GM23338 (cell line): ENCODE measurements around the gene DRGX. TPM values are rescaled to one million over a fixed set of nuclear protein-coding genes. Genes with fewer than 3 reads are reported as not detected.
A peak's percentile ranks its signal among the peaks of the same experiment; 100 is the strongest.

ENCODE experiments used
- ATAC-seq: fragments of 200-7000 bp; cut with Tn5 transposase; 3 replicates; pipeline ENCODE4 v1.9.1; 2020
- DNase-seq: peaks from one replicate; pipeline ENCODE4 v3.0.0-alpha.2; 2015; ENCODE audit warnings: low spot score
- H2AFZ ChIP-seq: fragments of 200-600 bp; sonication (generic); 2 replicates; pipeline ENCODE4 v1.8.0; 2016; ENCODE audit warnings: antibody characterized with exemption, mild to moderate bottlenecking, moderate library complexity
- H3F3A ChIP-seq: fragments of 200-600 bp; sonication (generic); replicated peaks from 2 replicates; pipeline ENCODE4 v1.8.0; 2017; ENCODE audit warnings: antibody characterized with exemption, mixed run types, low read depth
- H3K27ac ChIP-seq: fragments of 200-600 bp; sonication (generic); 2 replicates; pipeline ENCODE4 v1.6.1; 2016; ENCODE audit warnings: low read depth
- H3K27me3 ChIP-seq: fragments of 200-600 bp; sonication (generic); 2 replicates; pipeline ENCODE4 v1.8.0; 2016; ENCODE audit warnings: mild to moderate bottlenecking, mixed run types, moderate library complexity; ENCODE audit not compliant: insufficient read depth
- H3K36me3 ChIP-seq: fragments of 200-600 bp; sonication (generic); 2 replicates; pipeline ENCODE4 v1.8.0; 2016; ENCODE audit warnings: mild to moderate bottlenecking; ENCODE audit not compliant: insufficient read depth
- H3K4me1 ChIP-seq: fragments of 200-600 bp; sonication (generic); 2 replicates; pipeline ENCODE4 v1.8.0; 2016; ENCODE audit warnings: mild to moderate bottlenecking, moderate library complexity; ENCODE audit not compliant: insufficient read depth
- H3K4me2 ChIP-seq: fragments of 200-600 bp; sonication (generic); 2 replicates; pipeline ENCODE4 v1.7.1; 2017; ENCODE audit warnings: mixed run types
- H3K4me3 ChIP-seq: fragments of 200-600 bp; sonication (generic); 2 replicates; pipeline ENCODE4 v1.6.1; 2016; ENCODE audit warnings: mixed run types
- H3K79me2 ChIP-seq: fragments of 200-600 bp; sonication (generic); replicated peaks from 2 replicates; pipeline ENCODE4 v1.8.0; 2017; ENCODE audit warnings: mild to moderate bottlenecking; ENCODE audit not compliant: insufficient read depth
- H3K9me2 ChIP-seq: fragments of 200-600 bp; sonication (generic); 2 replicates; pipeline ENCODE4 v1.8.0; 2017; ENCODE audit not compliant: insufficient read depth
- H4K20me1 ChIP-seq: fragments of 200-600 bp; sonication (generic); replicated peaks from 2 replicates; pipeline ENCODE4 v1.8.0; 2017; ENCODE audit warnings: mild to moderate bottlenecking; ENCODE audit not compliant: insufficient read depth
- H3K27ac Mint-ChIP-seq: 2 replicates; pipeline ENCODE4 v1.8.0; 2020; ENCODE audit warnings: inconsistent platforms, mild to moderate bottlenecking, moderate library complexity, mixed read lengths
- H3K27me3 Mint-ChIP-seq: 3 replicates; pipeline ENCODE4 v1.8.0; 2022; ENCODE audit warnings: low read depth, mild to moderate bottlenecking, moderate library complexity, mixed read lengths, inconsistent platforms; ENCODE audit not compliant: insufficient read depth, poor library complexity
- H3K36me3 Mint-ChIP-seq: 3 replicates; pipeline ENCODE4 v1.8.0; 2021; ENCODE audit warnings: low read depth, mild to moderate bottlenecking, inconsistent platforms, moderate library complexity, mixed read lengths
- H3K4me1 Mint-ChIP-seq: 3 replicates; pipeline ENCODE4 v1.8.0; 2020; ENCODE audit warnings: mild to moderate bottlenecking, inconsistent platforms, mixed read lengths
- H3K4me3 Mint-ChIP-seq: 3 replicates; pipeline ENCODE4 v1.8.0; 2021; ENCODE audit warnings: moderate library complexity, mild to moderate bottlenecking, inconsistent platforms, mixed read lengths
- H3K9me3 Mint-ChIP-seq: 3 replicates; pipeline ENCODE4 v1.8.0; 2020; ENCODE audit warnings: moderate library complexity, mild to moderate bottlenecking, inconsistent platforms, mixed read lengths
- CREB1 ChIP-seq: fragments of 250-450 bp; sonication (Bioruptor Pico); IDR thresholded peaks from 2 replicates; pipeline ENCODE4 v1.5.0; 2020; ENCODE audit warnings: low read depth, mild to moderate bottlenecking, moderate library complexity
- EZH2 ChIP-seq: fragments of 200-600 bp; sonication (generic); IDR thresholded peaks from one replicate; pipeline ENCODE4 v1.8.0; 2017; ENCODE audit warnings: antibody characterized with exemption, mild to moderate bottlenecking, low read depth; ENCODE audit not compliant: unreplicated experiment
- EZH2phosphoT487 ChIP-seq: fragments of 200-600 bp; sonication (generic); IDR thresholded peaks from one replicate; pipeline ENCODE4 v1.8.1; 2018; ENCODE audit warnings: antibody characterized with exemption; ENCODE audit not compliant: unreplicated experiment
- JUNB ChIP-seq: IDR thresholded peaks from one replicate; pipeline ENCODE4 v1.6.1; 2016; ENCODE audit warnings: antibody characterized with exemption; ENCODE audit not compliant: unreplicated experiment
- STAT1 ChIP-seq: IDR thresholded peaks from one replicate; pipeline ENCODE4 v1.6.1; 2016; ENCODE audit warnings: antibody characterized with exemption; ENCODE audit not compliant: unreplicated experiment
- polyA plus RNA-seq: library from polyadenylated mRNA; unstranded; fragments of >200 nt; fragmentation: Nextera tagmentation; extraction: Ambion mirVana; gene quantifications from 2 replicates; pipeline ENCODE4 v1.2.1, GENCODE V29; 2016
- total RNA-seq: library from RNA; depleted of rRNA; stranded (reverse); fragments of >200 nt; shearing (Covaris generic); gene quantifications from 2 replicates; pipeline ENCODE4 v1.2.3, GENCODE V29; 2014
- TF ChIP-seq, protein P1 (sequence below), 2 experiments: fragments of 200-600 bp in 1 of 2; sonication (generic) in 1 of 2; conservative IDR thresholded peaks; 2 replicates each; pipeline versions ENCODE4 v1.5.1 to v1.6.1; 2016 to 2017; ENCODE audit warnings: antibody characterized with exemption in 2 of 2, low read depth in 2 of 2, mild to moderate bottlenecking in 2 of 2, moderate library complexity in 1 of 2
- TF ChIP-seq, protein P2 (sequence below): IDR thresholded peaks from one replicate; pipeline ENCODE4 v1.6.1; 2018; ENCODE audit warnings: antibody characterized with exemption; ENCODE audit not compliant: unreplicated experiment
- TF ChIP-seq, protein P3 (sequence below): IDR thresholded peaks from 2 replicates; pipeline ENCODE4 v1.6.1; 2016; ENCODE audit warnings: antibody characterized with exemption

The DRGX gene
- total and polyA plus RNA-seq, 2 experiments from 2014 or later, result not detected

DNA sequence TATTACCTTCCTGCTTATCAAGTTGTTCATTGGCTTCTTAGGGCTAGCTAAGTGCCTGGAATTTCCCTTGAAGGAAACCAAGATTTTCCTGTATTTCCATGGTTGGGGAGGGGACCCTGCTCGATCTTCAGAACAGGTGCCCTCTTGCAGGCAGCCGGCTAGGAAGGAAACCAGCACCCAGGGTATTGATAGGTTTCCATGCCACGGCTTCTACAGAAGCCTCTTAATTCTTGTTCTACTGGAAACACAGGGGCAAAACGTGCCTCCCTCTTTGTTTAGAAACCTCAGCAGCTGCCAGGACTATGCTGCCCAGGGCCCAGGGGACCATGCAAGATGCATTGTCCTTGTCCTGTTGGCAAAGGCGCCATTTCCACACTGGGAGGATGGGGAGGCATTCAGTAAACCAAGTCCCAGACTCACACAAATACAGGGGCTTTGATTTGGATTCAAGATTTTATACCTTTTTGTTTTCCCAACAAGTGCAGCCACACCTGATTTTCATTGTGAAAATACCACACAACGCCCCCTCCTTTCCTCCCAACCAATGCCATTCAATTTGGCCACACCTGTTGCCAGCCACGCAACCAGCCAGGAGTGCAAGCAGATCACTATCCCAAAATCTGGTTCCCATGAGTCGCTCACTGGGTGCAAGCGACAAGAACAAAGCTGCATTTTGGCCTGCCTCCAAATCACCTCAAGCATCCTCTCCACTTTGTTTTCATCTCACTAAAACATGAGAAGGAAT is 67.3 kb downstream of the DRGX start:
- ATAC-seq (no peak), DNase-seq (no peak)
- Mint-ChIP-seq H3K9me3 (no peaks in the 10 kb centered on the region; the same call in 2 of the 3 replicates), H3K27ac (no peak overlapping the region), H3K4me3 (no peak overlapping the region), H3K27me3 (peaks cover 11% of the 10 kb centered on the region), H3K36me3 (no peaks in the 10 kb centered on the region), H3K4me1 (peaks cover 7% of the 10 kb centered on the region)
- Histone ChIP-seq H3F3A (no peaks in the 10 kb centered on the region), H3K9me2 (no peaks in the 10 kb centered on the region), H3K79me2 (no peaks in the 10 kb centered on the region), H3K4me3 (no peak overlapping the region), H3K27me3 (no peaks in the 10 kb centered on the region), H2AFZ (peak overlapping the region; percentile 74; the same call in 1 of the 2 replicates), H3K27ac (no peak overlapping the region), H3K36me3 (no peaks in the 10 kb centered on the region), H4K20me1 (no peaks in the 10 kb centered on the region), H3K4me1 (no peaks in the 10 kb centered on the region), H3K4me2 (no peak overlapping the region)
- TF ChIP-seq, protein P1, sequence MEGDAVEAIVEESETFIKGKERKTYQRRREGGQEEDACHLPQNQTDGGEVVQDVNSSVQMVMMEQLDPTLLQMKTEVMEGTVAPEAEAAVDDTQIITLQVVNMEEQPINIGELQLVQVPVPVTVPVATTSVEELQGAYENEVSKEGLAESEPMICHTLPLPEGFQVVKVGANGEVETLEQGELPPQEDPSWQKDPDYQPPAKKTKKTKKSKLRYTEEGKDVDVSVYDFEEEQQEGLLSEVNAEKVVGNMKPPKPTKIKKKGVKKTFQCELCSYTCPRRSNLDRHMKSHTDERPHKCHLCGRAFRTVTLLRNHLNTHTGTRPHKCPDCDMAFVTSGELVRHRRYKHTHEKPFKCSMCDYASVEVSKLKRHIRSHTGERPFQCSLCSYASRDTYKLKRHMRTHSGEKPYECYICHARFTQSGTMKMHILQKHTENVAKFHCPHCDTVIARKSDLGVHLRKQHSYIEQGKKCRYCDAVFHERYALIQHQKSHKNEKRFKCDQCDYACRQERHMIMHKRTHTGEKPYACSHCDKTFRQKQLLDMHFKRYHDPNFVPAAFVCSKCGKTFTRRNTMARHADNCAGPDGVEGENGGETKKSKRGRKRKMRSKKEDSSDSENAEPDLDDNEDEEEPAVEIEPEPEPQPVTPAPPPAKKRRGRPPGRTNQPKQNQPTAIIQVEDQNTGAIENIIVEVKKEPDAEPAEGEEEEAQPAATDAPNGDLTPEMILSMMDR (conservative IDR thresholded peaks at IDR 0.05; ENCODE audit: low read depth in 2 of 2), result no peak
- no peak for TF ChIP-seq CREB1
- TF ChIP-seq, protein P2, sequence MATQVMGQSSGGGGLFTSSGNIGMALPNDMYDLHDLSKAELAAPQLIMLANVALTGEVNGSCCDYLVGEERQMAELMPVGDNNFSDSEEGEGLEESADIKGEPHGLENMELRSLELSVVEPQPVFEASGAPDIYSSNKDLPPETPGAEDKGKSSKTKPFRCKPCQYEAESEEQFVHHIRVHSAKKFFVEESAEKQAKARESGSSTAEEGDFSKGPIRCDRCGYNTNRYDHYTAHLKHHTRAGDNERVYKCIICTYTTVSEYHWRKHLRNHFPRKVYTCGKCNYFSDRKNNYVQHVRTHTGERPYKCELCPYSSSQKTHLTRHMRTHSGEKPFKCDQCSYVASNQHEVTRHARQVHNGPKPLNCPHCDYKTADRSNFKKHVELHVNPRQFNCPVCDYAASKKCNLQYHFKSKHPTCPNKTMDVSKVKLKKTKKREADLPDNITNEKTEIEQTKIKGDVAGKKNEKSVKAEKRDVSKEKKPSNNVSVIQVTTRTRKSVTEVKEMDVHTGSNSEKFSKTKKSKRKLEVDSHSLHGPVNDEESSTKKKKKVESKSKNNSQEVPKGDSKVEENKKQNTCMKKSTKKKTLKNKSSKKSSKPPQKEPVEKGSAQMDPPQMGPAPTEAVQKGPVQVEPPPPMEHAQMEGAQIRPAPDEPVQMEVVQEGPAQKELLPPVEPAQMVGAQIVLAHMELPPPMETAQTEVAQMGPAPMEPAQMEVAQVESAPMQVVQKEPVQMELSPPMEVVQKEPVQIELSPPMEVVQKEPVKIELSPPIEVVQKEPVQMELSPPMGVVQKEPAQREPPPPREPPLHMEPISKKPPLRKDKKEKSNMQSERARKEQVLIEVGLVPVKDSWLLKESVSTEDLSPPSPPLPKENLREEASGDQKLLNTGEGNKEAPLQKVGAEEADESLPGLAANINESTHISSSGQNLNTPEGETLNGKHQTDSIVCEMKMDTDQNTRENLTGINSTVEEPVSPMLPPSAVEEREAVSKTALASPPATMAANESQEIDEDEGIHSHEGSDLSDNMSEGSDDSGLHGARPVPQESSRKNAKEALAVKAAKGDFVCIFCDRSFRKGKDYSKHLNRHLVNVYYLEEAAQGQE, result no peak
- TF ChIP-seq JUNB, result no peak

DNA sequence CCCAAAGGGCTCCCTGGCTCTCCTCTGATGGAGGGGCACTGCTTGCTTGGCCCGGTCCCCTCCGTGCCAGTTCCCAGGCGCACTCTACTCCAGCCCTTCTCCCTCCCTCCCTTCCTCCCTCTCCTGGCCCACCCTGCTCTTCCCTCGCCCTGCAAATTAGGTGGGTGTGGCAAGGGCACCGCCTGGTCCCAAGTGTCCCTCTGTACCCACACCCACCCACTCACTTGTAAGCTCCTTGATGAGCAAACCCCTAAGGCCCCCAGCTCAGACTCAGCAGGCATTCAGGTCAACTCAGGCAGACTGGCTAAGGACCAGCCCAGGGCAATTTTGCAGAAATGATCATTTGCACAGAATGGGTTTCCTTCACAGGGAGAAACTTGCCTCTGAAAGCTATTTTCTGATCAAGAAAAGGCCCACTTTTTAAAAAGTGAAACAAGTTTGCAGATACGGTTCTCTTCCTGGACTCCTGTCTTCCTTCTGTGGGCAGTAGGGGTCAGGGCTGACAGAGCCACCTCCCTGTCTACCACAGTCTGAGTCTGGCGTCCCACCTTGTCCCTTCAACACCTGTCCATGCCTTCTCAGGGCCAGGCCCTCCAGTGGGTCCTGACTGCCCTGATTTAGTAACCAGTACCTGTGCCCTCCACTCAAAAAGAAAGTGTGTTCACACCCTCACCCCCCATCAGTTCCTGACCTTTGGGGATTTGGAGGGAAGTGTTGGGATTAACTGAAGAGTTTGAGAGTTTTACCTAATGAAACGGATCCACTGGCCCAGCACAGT is 68.7 kb downstream of the DRGX start:
- no peaks in the 10 kb centered on the region for H3K36me3 Mint-ChIP-seq
- H3K27me3 Mint-ChIP-seq, result peaks cover 7% of the 10 kb centered on the region
- no peak overlapping the region for H3K27ac ChIP-seq
- no peaks in the 10 kb centered on the region for H3F3A ChIP-seq
- no peaks in the 10 kb centered on the region; the same call in 2 of the 3 replicates for H3K9me3 Mint-ChIP-seq
- H2AFZ ChIP-seq, result peak overlapping the region; percentile 74
- H3K27ac Mint-ChIP-seq, result no peak overlapping the region
- no peaks in the 10 kb centered on the region for H3K4me1 ChIP-seq
- no peaks in the 10 kb centered on the region for H3K27me3 ChIP-seq
- H3K4me2 ChIP-seq, result no peak overlapping the region
- no peaks in the 10 kb centered on the region for H3K9me2 ChIP-seq
- DNase-seq (no peak), ATAC-seq (no peak)
- H4K20me1 ChIP-seq, result no peaks in the 10 kb centered on the region
- H3K79me2 ChIP-seq, result no peaks in the 10 kb centered on the region
- H3K36me3 ChIP-seq, result no peaks in the 10 kb centered on the region
- no peak overlapping the region for H3K4me3 ChIP-seq
- peaks cover 7% of the 10 kb centered on the region for H3K4me1 Mint-ChIP-seq
- no peak overlapping the region for H3K4me3 Mint-ChIP-seq
- no peak for TF ChIP-seq JUNB
- TF ChIP-seq CREB1, result no peak
- TF ChIP-seq, protein P2, result no peak
- TF ChIP-seq EZH2phosphoT487, result no peak
- TF ChIP-seq, protein P3, sequence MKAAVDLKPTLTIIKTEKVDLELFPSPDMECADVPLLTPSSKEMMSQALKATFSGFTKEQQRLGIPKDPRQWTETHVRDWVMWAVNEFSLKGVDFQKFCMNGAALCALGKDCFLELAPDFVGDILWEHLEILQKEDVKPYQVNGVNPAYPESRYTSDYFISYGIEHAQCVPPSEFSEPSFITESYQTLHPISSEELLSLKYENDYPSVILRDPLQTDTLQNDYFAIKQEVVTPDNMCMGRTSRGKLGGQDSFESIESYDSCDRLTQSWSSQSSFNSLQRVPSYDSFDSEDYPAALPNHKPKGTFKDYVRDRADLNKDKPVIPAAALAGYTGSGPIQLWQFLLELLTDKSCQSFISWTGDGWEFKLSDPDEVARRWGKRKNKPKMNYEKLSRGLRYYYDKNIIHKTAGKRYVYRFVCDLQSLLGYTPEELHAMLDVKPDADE, result no peak
- no peak for TF ChIP-seq EZH2
- TF ChIP-seq STAT1, result no peak
- TF ChIP-seq, protein P1 (conservative IDR thresholded peaks at IDR 0.05; ENCODE audit: low read depth in 2 of 2), result no peak
